GM12874 (cell line): ENCODE measurements around the gene ERI2.

Source experiments
- CTCF ChIP-seq: IDR thresholded peaks from 2 replicates; pipeline ENCODE4 v1.5.1; 2011; ENCODE audit warnings: low read depth, mild to moderate bottlenecking, control low read depth, low read length, moderate library complexity; ENCODE audit not compliant: insufficient read depth

Gene ERI2

GRCh38 chr16:20765732-20766131 lies 40.5 kb downstream of the ERI2 start:
- no peak for TF ChIP-seq CTCF

- no peak for TF ChIP-seq CTCF
Measured at GRCh38 chr16:20763461-20764232, 42.6 kb downstream of the ERI2 start, which contains the start of gene ACSM3. ACSM3 (plus strand) TSS chr16:20764014; CDS start chr16:20770035, 6,021 bp downstream.

- no peak for TF ChIP-seq CTCF
Measured at GRCh38 chr16:20762404-20763123, 43.7 kb downstream of the ERI2 start.

GRCh38 chr16:20761175-20761574 lies 45.1 kb downstream of the ERI2 start:
- TF ChIP-seq CTCF: no peak

- TF ChIP-seq CTCF: no peak
Measured at GRCh38 chr16:20760346-20760745, 45.9 kb downstream of the ERI2 start.

- TF ChIP-seq CTCF: no peak
Measured at GRCh38 chr16:20755238-20755637, 51.0 kb downstream of the ERI2 start.

- TF ChIP-seq CTCF: no peak
Measured at GRCh38 chr16:20753727-20754126, 52.5 kb downstream of the ERI2 start.
